IPS-18a (cell line): ENCODE data around the gene CCDC74A.
"Not testable (repeated sequence)": the region's sequence is repeated elsewhere in the genome, so short reads cannot be mapped to it uniquely, and the experiment has no call there.

Experiments used
- H3K27ac ChIP-seq: one replicate; pipeline ENCODE4 v1.5.1; 2013; ENCODE audit warnings: low read length
- H3K27me3 ChIP-seq: one replicate; pipeline ENCODE4 v1.6.1; 2013; ENCODE audit warnings: mild to moderate bottlenecking, low read length; ENCODE audit not compliant: control insufficient read depth, insufficient read depth
- H3K36me3 ChIP-seq: one replicate; pipeline ENCODE4 v1.6.1; 2013; ENCODE audit warnings: low read depth, low read length; ENCODE audit not compliant: control insufficient read depth
- H3K4me1 ChIP-seq: one replicate; pipeline ENCODE4 v1.6.1; 2013; ENCODE audit warnings: low read depth, low read length; ENCODE audit not compliant: control insufficient read depth
- H3K4me3 ChIP-seq: one replicate; pipeline ENCODE4 v1.5.1; 2013; ENCODE audit warnings: low read length
- H3K9ac ChIP-seq: one replicate; pipeline ENCODE4 v1.6.1; 2013; ENCODE audit warnings: mild to moderate bottlenecking, low read length, moderate library complexity
- H3K9me3 ChIP-seq: one replicate; pipeline ENCODE4 v1.6.1; 2013; ENCODE audit warnings: low read depth, low read length; ENCODE audit not compliant: control insufficient read depth

Gene CCDC74A

DNA sequence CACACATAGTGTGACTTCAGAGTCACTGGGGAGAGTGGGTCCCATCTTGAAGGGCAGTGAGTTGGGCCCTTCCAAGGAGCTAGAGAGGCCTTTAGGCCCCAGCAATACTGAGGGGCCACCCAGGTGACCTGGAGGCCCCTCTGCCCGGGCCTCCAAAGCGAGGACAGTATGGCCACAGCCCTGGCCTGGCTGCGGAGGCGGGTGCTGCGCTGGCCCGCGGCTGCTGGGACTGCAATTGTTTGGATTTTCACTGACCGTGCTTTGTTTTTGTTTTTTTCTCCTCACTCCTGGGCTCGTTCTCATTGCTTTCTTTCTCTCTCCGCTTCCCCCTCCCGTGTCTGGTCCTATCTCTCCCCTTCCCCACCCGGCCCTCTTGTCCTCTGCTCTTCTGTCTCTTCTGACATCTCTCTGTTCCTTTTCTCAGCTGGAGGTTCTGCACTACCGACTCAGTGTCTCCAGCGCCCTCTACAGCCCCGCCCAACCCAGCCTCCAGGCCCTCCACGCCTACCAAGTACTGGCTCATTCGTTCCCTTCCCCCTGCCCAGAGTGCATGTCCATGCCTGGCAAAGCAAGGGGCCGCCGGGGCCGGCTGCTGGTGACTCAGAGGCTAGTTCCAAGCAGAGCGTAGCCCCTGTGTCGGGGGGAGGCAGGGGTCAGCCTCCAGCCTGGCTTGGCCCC is 16.3 kb upstream of the CCDC74A start:
- not testable (repeated sequence) for H3K9me3 ChIP-seq, H3K4me3 ChIP-seq, H3K27me3 ChIP-seq, H3K9ac ChIP-seq, H3K27ac ChIP-seq, H3K4me1 ChIP-seq
- peaks cover 31% of the 10 kb centered on the region for H3K36me3 ChIP-seq

DNA sequence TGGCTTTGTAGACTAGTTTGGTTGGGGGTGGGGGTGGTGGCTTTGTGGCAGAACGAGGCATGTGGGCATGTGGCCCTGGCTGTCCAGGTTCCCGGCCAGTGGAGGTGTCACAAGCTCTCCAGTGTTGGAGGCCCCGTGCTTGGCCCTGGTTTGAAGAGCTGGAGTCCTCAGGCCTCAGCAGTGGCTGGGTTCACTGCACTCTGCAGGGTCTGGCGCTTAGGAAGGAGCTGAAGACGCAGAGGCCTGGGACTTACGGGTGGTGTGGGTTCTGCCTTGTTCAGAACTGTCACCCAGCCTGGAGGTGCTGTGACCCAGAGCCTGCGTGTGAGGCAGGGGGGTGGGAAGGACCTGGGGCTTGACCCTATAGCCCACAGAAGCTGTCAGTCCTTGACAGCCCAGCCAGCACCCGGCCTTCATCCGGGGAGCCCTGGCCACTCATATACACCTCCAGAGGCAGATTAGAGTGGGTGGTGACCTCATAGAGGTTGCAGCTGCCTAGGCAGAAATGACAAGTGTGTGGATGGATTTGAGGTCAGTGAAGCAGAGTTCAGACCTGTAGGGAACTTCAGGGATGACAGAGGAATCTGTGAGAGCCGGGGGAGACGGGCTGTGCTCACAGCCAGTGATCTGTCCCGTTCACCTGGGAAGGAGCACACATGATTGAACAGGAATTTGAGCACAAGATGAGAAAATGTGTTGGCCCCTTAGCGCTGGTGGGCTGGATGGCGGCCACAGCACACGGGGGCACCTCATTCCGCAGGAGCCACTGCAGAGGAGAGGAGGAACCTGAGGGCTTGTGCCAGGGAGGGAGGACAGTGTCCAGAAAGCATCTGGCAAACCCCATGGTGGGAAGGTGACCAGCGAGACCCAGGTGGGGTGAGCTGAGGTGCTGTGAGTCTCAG is 15.5 kb upstream of the CCDC74A start:
- not testable (repeated sequence) for H3K27ac ChIP-seq, H3K4me3 ChIP-seq, H3K27me3 ChIP-seq, H3K4me1 ChIP-seq, H3K9ac ChIP-seq, H3K9me3 ChIP-seq
- peaks cover 23% of the 10 kb centered on the region for H3K36me3 ChIP-seq

DNA sequence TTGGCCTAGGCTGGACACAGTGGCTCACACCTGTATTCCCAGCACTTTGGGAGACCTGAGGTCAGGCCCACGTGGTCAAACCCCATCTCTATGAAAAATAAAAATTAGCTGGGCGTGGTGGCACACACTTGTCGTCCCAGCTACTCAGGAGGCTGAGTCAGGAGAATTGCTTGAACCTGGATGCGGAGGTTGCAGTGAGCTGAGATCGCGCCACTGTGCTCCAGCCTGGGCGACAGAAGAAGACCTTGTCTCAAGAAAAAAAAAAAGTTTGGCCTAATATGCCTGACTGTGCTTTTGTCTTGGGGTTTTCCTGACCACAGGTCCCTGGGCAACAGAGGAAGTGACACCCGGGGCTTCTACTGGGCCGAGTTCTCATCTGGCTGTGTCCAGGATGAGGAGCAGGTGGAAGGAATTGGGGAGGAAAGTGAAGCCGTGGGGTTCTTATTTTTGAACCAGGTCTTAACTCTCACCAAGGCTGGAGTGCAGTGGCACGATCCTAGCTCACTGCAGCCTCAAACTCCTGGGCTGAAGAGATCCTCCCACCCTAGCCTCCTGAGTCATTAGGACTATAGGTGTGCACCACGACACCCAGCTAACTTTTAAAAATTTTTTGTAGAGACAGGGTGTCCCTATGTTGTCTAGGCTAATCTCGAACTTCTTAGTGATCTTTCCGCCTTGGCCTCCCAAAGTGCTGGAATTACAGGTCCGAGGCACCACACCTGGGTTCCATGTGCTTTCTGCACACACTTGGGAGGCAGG is 13.1 kb upstream of the CCDC74A start:
- H3K4me3 ChIP-seq, H3K27ac ChIP-seq, H3K27me3 ChIP-seq, H3K4me1 ChIP-seq, H3K9ac ChIP-seq, H3K9me3 ChIP-seq: not testable (repeated sequence)
- H3K36me3 ChIP-seq = peaks cover 15% of the 10 kb centered on the region

DNA sequence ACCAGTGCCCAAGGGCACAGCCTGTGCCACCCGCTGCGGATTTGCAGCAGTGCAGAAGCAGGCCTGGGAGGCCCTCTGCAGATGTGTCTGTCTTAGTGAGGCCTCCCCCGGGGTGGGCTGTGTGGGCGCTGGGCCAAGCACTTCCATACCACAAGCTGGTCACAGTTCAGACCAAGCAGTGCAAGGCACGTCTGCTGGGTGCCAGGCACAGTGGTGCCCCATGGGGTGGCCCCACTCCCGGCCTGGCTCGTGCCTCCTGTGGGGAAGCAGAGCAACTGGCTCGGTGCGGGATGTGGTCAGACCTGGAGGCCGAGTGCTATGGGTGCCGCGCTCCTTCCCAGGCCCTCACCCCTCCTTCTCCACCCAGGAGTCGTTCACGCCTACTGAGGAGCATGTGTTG is 12.5 kb upstream of the CCDC74A start:
- H3K4me3 ChIP-seq, H3K9me3 ChIP-seq, H3K9ac ChIP-seq, H3K27ac ChIP-seq, H3K27me3 ChIP-seq, H3K4me1 ChIP-seq: not testable (repeated sequence)
- peaks cover 15% of the 10 kb centered on the region for H3K36me3 ChIP-seq

DNA sequence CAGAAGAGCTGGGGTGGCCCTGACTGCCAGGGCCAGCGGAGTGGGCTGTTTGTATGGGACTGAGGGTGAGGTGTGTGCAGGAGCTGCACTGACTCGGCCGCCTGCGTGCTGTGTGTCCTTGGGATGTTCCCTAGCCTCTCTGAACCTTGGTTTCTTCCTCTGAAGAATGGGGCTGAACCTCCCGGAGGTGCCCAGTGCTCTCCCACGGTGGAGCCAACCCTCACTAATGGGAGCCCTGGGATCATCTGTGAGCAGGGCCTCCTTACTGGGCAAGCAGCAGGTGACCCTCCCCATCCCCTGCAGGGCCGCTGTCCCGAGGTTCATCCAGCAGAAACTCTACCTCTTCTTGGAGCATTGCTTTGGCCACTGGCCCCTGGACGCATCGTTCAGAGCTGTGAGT is 11.7 kb upstream of the CCDC74A start:
- Histone ChIP-seq H3K36me3 (peaks cover 21% of the 10 kb centered on the region), H3K9me3 (no peaks in the 10 kb centered on the region), H3K9ac (no peak overlapping the region), H3K27me3 (no peaks in the 10 kb centered on the region), H3K4me3 (no peak overlapping the region), H3K27ac (no peak overlapping the region), H3K4me1 (no peaks in the 10 kb centered on the region)

DNA sequence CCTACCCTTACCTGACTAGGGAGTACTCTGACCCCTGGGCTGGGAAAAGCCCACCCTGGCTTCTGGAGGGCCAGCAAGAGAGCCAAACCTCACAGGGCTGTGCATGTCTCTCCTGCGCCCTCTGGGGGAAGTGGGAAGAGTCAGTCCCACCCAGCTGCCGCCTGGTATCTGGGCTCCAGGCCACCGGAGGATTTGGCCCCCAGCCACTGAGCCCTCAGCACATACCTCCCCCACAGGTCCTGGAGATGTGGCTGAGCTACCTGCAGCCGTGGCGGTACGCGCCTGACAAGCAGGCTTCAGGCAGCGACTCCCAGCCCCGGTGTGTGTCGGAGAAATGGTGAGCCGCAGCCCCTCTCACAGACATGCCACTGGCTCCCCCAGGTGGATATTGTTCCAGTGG is 11.1 kb upstream of the CCDC74A start:
- peaks cover 21% of the 10 kb centered on the region for H3K36me3 ChIP-seq
- not testable (repeated sequence) for H3K9ac ChIP-seq, H3K27me3 ChIP-seq, H3K9me3 ChIP-seq, H3K4me3 ChIP-seq, H3K4me1 ChIP-seq, H3K27ac ChIP-seq

DNA sequence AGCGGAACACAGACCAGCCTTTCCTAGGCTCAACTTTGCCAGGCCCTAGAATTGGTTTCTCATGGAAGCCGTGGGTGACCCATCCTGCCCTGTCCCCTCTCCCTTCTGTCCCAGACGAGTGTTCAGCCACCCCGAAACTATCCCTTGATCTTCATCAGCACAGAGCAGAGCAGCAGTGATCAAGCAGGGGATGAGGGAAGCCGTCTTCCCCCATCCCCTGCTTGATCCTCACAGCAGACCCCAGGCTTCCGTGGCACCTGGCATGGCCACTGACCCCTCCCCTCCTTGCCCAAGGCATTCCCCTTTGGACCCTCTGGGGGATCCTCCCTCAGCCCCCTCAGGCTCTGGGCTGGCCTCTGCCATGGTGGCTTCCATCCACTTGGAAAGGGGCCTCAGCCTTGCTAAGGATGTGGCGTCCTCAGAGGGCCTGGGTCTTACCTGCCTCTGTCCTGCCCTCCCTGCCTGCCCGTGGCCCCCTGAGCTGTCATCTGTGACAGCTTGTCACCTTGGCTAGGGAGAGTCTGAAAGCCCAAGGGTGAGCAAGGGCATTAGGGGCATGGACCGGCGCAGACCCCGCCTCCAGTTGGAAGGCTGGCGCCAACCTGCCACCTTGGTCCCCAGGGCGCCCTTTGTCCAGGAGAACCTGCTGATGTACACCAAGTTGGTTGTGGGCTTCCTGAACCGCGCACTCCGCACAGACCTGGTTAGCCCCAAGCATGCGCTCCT is 10.4 kb upstream of the CCDC74A start:
- Histone ChIP-seq H3K4me1 (no peaks in the 10 kb centered on the region), H3K9ac (no peak overlapping the region), H3K4me3 (no peak overlapping the region), H3K27ac (no peak overlapping the region), H3K27me3 (no peaks in the 10 kb centered on the region), H3K9me3 (no peaks in the 10 kb centered on the region), H3K36me3 (peaks cover 21% of the 10 kb centered on the region)

DNA sequence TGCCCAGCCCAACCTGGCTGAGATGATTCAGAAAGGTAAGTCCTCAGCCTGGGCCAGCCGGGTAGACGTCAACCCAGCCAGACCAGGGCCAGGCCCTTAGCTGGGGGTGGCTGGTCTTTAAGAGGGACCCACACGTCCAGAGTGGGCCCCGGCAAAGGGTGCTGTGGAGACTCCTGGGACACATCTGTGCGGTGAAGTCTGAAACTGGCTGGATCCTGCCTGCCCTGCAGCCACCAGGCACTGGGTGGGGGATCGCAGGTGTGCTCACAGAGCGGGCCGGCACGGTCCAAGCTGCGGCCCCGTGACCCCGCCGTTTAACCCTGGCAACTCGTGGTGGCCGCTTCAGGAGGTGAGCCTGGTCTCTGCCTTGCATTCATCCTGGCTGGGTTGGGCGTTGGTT is 9.8 kb upstream of the CCDC74A start:
- H3K4me3 ChIP-seq, H3K9me3 ChIP-seq: not testable (repeated sequence)
- H3K36me3 ChIP-seq = peaks cover 20% of the 10 kb centered on the region

DNA sequence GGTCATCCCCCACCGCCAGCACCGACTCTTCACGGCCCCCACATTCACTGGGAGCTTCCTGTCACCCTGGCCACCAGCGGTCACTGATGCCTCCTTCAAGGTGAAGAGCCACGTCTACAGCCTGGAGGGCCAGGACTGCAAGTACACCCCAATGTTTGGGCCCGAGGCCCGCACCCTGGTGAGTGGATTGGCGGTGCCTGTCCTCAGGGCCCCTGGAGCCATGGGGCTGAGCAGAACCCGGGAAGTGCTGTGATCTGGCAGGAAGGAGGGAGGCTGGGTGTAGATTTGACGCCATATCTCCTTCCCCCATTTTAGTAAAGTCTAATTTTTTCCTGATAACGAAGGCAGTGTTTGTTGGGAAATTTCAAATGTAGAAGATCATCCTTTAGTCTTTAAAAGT is 9.2 kb upstream of the CCDC74A start:
- H3K27ac ChIP-seq, H3K27me3 ChIP-seq, H3K4me3 ChIP-seq, H3K9ac ChIP-seq, H3K9me3 ChIP-seq, H3K4me1 ChIP-seq: not testable (repeated sequence)
- peaks cover 18% of the 10 kb centered on the region for H3K36me3 ChIP-seq

More for the DNA sequence above, 9.8 kb upstream of the CCDC74A start:
- not testable (repeated sequence) for H3K9ac ChIP-seq, H3K4me1 ChIP-seq, H3K27me3 ChIP-seq, H3K27ac ChIP-seq

DNA sequence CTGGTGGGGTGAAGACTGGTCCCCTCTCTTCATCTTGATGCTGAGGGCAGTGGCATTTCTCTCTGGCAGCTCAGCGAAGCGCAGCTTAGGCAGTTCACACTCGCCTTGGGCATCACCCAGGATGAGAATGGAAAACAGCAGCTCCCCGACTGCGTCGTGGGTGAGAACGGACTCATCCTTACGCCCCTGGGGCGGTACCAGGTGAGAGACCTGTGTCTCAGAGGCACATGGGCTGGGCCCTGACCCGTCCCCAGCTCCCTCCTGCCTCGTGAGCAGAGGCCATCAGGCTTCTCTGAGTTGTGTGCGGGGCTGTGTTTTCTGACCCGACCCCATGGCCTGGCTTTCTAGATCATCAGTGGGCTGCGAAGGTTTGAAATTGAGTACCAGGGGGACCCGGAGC is 8.2 kb upstream of the CCDC74A start:
- H3K36me3 ChIP-seq = peaks cover 18% of the 10 kb centered on the region
- H3K9ac ChIP-seq = no peak overlapping the region
- H3K27ac ChIP-seq = no peak overlapping the region
- no peaks in the 10 kb centered on the region for H3K9me3 ChIP-seq
- H3K27me3 ChIP-seq = no peaks in the 10 kb centered on the region
- H3K4me3 ChIP-seq = no peak overlapping the region
- no peaks in the 10 kb centered on the region for H3K4me1 ChIP-seq

DNA sequence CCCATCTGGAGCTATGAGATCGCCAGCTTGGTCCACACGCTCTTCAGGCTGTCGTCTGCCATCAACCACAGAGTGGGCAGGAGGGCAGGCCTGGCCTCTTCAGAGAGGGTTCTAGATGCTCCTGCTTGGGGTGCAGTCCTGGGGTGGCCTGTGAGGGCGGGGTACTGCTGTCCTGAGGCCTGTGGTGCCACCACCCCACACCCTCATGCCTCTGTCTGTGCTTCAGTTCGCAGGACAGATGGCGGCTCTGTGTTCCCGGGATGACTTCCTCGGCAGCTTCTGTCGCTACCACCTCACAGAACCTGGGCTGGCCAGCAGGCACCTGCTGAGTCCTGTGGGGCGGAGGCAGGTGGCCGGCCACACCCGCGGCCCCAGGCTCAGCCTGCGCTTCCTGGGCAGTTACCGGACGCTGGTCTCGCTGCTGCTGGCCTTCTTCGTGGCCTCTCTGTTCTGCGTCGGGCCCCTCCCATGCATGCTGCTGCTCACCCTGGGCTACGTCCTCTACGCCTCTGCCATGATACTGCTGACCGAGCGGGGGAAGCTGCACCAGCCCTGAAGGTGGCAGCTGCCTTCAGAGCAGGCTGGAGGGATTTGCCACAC is 7.7 kb upstream of the CCDC74A start:
- H3K27ac ChIP-seq, H3K9ac ChIP-seq, H3K27me3 ChIP-seq, H3K9me3 ChIP-seq, H3K4me1 ChIP-seq, H3K4me3 ChIP-seq: not testable (repeated sequence)
- peaks cover 18% of the 10 kb centered on the region for H3K36me3 ChIP-seq
